C4-2B (cell line): ENCODE measurements around the gene HES5.

Source experiments
- CTCF ChIP-seq: fragments of 450-650 bp; conservative IDR thresholded peaks from 2 replicates; pipeline ENCODE4 v1.5.1; 2017; ENCODE audit warnings: mild to moderate bottlenecking
- ZFX ChIP-seq: fragments of 450-650 bp; IDR thresholded peaks from 2 replicates; pipeline ENCODE4 v1.6.1; 2017

GRCh38 chr1:2505461-2505994, 24.5 kb downstream of the HES5 start:
- TF ChIP-seq CTCF (no peak), ZFX (no peak)
